SK-N-SH treated with all-trans-retinoic acid at 6 μM for 48 hours (cell line): ENCODE measurements around the gene HTR3A.

Experiments used
- BACH2 ChIP-seq: fragments of 250-450 bp; sonication (Bioruptor Pico); IDR thresholded peaks from 2 replicates; pipeline ENCODE4 v1.9.0; 2021; ENCODE audit warnings: mild to moderate bottlenecking, borderline replicate concordance
- CREB5 ChIP-seq: fragments of 250-450 bp; sonication (Bioruptor Pico); IDR thresholded peaks from 2 replicates; pipeline ENCODE4 v1.5.1; 2020; ENCODE audit warnings: low read depth, mild to moderate bottlenecking, moderate library complexity
- GLIS3 ChIP-seq: fragments of 250-450 bp; sonication (Bioruptor Pico); IDR thresholded peaks from 2 replicates; pipeline ENCODE4 v1.5.0; 2020; ENCODE audit warnings: mild to moderate bottlenecking, moderate library complexity
- ISL1 ChIP-seq: fragments of 250-450 bp; sonication (Bioruptor Pico); IDR thresholded peaks from 2 replicates; pipeline ENCODE4 v2.1.2; 2022; ENCODE audit warnings: mild to moderate bottlenecking, moderate library complexity
- PATZ1 ChIP-seq: fragments of 250-450 bp; sonication (Bioruptor Pico); IDR thresholded peaks from 2 replicates; pipeline ENCODE4 v1.8.0; 2020; ENCODE audit warnings: mild to moderate bottlenecking, moderate library complexity, borderline replicate concordance
- ZC3H10 ChIP-seq: fragments of 250-450 bp; sonication (Bioruptor Pico); IDR thresholded peaks from 2 replicates; pipeline ENCODE4 v1.5.1; 2021; ENCODE audit warnings: mild to moderate bottlenecking, moderate library complexity
- ZFP30 ChIP-seq: fragments of 450-650 bp; formaldehyde crosslinking; IDR thresholded peaks from 2 replicates; pipeline ENCODE4 v1.5.0; 2022; ENCODE audit warnings: mild to moderate bottlenecking, moderate library complexity

GRCh38 chr11:113977701-113978100 is 2.8 kb downstream of the HTR3A start:
- no peak for TF ChIP-seq GLIS3 (CRISPR knock-in tag)
- no peak for TF ChIP-seq PATZ1
- TF ChIP-seq ISL1 (CRISPR knock-in tag) = no peak
- no peak for TF ChIP-seq CREB5
- TF ChIP-seq ZFP30 (CRISPR knock-in tag) = no peak
- TF ChIP-seq ZC3H10 (CRISPR knock-in tag) = no peak
- TF ChIP-seq BACH2 (CRISPR knock-in tag) = no peak
